IPS-NIHi7 (cell line): ENCODE results near the gene CRIM1.
"Not testable (repeated sequence)": the region's sequence is repeated elsewhere in the genome, so short reads cannot be mapped to it uniquely, and the experiment has no call there.

Experiments used
- DNase-seq: peaks from one replicate; pipeline ENCODE4 v3.0.0; 2012; ENCODE audit warnings: mixed read lengths; ENCODE audit errors: extremely low spot score

CRIM1 gene

DNA sequence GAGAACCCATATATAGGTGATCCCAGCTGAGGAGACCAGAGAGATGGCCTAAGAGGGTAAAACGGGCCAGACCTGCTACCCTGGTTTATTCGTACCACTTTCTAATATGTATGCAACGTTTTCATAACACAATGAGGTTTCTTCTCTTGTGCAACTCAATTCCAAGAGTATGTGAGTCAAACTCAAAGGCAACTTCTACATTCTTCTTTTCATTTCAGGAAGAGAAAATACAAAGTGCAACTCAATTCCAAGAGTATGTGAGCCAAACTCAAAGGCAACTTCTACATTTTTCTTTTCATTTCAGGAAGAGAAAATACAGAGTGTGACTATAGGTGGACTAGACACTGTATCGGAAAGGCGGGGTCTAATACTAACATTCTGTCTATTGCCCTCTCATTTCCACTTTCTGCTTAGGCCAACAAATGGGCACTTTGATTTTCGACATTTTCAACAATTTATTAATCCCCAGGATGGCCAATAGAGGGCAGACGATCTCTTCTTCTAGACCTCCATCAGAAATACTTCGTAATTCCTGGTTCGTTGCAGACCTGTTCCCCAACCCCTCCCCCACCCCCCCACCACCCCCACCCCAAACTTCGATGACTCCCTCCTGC, 3.7 kb upstream of the CRIM1 start:
- no peak for DNase-seq

DNA sequence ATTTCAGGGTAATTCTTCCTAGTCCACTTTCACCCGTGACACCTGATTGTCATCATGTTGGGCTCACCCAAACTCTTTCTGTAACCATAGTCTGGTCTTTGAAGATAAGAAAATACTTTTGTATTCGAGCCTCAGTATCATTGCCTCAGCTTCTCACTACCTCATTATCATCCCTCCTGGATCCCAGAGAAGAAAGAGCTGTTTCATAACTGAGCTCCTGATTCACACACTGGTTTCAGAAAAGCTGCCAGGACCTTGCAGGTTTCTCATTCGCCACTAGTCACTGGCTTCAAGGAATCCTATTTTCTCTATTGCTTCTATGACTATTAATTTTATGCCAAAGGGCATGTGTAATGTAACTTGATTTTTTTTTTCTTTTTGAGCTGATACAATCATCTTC, 2.9 kb upstream of the CRIM1 start:
- DNase-seq, result no peak

DNA sequence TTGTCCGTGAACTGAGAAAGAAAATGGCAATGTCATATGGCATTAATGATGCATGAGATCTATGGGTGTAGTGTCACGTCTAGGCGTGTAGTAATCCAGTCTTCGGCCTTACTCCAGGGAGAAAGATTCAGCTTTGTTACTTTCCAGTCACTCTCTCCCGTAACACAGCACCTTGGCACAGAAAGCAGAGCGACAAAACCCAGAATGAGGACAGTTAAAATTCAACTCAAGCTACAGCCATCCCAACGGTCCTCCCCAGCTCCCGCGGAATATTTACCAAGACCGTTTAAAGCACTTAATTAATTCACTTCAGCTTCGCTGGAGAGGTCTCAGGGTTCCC, 797 bp upstream of the CRIM1 start:
- DNase-seq, result no peak

DNA sequence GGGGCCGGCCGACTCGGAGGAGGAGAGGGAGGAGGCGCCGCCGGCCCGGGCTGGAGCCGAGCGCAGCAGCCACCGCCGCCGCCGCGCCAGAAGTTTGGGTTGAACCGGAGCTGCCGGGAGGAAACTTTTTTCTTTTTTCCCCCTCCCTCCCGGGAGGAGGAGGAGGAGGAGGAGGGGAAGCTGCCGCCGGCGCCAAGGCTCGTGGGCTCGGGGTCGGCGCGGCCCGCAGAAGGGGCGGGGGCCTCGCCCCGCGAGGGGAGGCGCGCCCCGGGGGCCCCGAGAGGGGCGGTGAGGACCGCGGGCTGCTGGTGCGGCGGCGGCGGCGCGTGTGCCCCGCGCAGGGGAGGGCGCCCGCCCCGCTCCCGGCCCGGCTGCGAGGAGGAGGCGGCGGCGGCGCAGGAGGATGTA, 316 bp downstream of the CRIM1 start:
- no peak for DNase-seq

DNA sequence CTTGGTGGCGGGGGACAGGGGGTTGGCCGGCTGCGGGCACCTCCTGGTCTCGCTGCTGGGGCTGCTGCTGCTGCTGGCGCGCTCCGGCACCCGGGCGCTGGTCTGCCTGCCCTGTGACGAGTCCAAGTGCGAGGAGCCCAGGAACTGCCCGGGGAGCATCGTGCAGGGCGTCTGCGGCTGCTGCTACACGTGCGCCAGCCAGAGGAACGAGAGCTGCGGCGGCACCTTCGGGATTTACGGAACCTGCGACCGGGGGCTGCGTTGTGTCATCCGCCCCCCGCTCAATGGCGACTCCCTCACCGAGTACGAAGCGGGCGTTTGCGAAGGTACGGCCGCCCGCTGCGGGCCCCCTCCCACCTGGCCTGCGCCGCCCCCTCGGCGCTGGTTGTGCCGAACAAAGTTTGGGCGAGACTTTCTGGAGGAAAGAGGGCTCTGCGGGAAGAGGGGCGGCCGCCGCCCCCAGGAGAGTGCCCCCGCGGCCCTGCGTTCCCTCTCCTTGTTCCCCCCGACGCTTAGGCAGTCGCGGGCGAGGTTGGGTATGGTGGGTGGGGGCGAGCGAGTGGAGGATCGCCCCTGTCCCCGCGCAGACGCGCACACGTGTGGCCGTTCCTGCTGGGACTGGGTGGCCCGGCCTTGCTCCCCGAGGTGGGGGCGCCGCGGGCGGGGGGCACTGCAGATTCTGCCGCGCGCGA, 866 bp downstream of the CRIM1 start:
- DNase-seq, result no peak

DNA sequence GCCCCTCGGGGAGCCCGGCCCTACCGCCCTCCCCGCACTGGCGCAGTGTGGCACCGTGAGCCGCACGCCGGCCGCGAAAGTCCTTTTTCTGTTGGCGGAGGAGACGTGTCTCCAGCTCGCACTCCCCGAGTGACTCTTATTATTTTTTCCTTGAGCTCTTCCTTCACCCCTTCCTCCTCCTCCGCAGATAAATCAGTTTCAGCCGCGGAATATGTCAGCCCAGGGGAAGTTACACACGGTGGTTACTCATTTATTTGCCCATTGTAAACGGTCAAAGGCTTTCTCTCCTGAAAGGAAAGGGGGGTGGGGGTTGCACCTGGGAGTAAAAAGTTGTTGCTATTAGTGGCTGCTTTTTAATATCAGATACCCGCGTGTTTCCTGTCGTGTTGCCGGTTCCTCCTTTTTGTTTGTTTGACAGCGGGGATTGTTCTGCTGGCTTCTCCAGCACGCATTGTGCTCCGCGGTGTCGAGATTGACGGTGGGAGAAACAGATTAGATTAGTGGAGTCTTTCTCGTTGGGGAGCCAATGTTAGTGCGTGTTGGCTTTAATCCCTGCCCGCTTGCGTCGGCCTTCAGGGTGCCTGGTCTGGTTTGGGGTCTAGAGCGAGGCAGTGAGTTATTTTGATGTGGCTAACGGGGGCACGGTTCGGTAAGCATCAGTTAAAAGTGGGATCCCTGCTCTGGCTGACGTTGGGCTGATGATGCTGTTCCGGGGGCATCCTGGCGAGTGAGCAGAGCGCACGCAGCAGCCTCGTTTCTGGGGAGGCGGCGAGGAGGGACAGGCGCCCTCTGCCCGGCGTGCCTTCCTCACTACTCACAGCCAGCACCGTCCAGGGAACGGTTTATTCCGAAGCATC, 1.6 kb downstream of the CRIM1 start:
- DNase-seq, result peak; percentile 35

DNA sequence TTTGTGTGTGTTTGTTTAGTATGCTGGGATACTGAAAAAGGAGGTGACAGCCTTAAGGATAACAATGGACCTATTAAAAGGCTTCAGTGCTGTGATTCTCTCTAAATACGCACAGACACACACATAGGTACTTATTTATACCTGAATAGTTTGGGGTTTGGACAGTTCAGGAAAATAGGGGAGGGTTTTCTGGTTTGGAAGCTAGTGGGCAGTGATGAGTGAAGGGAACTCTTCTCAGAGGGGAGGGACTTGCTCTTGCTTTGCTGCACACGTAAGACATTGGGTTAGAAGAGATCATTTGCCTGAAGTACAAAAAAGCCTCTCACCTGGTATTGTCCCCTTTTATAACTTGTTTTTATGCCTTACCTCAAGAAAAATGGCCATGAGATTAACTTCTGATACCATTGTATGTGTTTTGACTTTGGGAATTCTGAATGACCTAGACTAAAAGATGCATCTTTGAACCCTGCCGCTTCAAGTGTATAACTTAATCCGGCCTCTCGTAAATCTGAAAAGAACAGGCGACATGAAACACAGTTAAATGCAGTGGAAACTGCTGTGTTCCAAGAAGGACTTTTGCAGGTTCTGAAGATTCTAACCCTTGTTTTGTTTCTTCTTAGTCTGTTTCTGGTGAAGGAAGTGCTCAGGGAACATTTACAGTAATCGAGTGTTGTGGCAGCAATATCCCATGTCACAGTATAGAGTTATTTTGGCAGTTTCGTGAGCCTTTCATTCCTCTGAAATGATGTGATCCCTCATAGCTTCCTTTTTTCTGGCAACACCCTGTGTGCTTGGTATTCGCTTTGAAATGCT, 2.5 kb downstream of the CRIM1 start:
- DNase-seq, result no peak

DNA sequence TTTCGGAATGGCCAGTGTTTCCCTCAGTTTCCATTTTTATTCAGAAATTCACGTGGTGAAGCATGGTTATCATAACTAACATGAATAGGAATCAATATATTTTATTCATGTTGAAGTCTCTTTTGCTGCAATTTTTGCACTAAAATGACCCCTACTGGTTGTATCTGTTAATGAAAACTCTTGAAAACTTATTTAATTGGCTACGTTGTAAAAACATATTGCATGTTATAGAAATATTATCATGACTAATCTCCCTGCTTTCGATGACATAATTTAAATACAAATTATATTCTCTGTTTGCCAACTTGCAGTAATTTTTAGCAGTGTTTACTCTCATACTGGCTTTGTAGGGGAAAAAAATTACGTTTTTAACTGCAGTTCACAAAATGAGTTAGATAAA, 3.5 kb downstream of the CRIM1 start:
- DNase-seq, result no peak

DNA sequence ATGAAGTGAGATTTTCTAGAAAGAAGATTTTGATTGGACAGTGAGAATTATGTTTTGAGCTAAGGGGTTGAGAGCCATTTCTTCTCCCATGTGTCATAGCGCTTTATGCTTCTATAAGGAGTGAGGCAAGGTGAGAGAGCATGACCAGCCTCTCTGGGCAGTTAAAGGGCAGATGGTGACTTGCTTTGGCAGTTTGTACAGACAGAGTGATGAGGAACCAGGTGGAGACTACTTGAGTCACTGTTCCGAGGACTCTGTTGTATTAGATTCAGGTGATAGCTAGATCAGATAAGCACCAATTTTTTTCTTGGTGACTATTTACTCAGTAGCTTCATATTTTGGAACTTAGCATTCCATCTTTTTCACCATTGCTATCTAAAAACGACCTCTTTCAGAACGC, 4.5 kb downstream of the CRIM1 start:
- no peak for DNase-seq

DNA sequence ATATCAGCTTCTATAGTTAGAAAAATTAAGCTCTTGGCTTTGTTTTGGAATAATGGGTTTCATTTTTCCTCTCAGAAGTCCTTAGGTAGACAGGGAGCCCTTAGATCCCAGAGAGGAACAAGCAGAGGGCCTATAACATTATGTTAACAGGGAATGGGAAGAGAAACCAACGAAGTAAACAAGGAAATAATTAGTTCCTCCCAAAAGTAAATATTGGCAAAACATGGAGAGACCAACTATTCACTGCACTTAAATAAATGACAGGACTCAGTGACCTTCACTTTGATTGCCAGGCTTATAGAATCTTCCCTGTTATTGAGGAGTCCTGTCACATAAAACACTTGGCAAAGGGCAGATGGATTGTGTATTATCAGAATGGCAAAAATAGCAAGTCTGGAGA, 5.3 kb downstream of the CRIM1 start:
- no peak for DNase-seq

DNA sequence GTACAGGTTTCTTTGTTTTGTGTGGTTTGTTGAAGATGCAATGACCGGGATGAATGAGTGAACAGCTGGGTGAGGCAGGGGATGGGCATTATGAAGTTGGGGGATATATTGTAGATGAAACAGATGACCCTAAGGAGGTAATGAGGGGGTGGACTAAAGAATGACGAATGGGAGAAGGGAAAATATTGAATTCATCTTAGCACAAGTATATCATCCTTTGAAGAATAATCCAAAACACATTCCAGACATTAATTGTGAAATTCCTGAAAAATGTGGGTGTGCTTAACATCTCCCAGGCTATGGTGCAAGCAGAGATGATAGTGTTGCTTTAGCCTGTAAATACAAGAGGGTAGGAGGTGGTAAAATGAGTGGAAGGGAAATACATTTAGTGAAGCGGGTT, 5.8 kb downstream of the CRIM1 start:
- DNase-seq, result no peak

DNA sequence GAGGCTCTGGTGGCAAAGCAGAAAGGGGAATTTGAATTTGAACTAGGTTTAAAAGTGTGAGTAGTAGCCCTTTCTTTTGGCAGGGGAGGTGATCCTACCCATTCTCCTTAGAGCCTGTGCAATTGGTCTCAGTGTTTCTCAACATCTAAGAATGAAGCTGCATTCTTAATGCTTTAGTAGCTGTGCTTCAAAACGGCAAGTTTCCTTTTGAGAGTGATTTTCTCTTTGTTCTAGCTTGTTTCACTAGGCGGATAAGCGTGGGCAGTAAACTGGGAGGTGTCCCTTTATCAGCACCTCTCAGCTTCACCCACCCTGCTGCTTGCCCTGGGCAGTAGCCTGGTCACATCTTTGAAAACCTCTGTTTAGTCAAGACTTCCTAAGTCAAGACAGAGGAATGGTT, 6.7 kb downstream of the CRIM1 start:
- DNase-seq, result no peak

DNA sequence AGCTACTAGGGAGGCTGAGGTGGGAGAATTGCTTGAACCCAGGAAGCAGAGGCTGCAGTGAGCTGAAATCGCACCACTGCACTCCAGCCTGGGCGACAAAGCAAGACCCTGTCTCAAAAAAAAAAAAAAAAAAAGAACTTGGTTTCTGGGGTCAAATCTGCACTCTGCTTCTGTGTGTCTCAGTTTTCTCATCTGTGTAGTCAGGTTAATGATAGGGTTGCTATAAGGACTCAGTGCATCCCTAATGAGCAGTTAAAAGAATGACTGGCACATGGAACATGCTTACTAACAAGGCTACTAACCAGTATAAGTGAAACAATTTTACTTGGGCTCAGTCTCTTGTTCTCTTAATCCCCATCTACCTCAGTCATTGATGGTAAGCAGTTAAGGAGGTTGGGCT, 7.5 kb downstream of the CRIM1 start:
- not testable (repeated sequence) for DNase-seq

DNA sequence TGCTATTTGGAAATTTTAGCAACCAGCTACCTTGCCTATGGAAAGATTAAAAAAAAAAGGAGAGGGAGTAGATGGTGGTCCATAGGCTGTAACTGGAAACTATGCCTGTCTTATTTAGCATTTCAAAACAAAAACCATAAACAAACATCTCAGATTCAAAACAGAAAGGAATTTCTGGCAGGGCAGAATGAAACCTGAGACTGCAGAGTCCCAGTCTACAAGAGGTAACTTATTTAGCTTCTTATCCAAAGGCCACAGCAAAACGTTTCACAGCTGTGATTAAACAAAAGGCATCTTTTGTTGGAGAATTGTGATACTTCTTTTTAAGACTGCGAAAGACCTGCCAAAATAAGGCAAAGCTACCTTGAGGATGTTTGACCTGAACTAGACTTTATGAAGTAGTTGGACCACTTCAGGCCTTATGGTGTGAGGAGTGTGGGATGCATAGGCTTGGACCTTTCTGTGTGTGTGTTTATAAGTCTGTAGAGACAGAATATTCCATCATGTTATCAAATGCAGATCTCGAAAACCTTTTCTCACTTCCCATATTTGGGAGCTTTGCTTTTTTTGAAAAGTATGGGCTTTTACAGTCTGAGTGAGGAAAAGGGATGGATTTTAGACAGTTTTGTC, 11.0 kb downstream of the CRIM1 start:
- no peak for DNase-seq

DNA sequence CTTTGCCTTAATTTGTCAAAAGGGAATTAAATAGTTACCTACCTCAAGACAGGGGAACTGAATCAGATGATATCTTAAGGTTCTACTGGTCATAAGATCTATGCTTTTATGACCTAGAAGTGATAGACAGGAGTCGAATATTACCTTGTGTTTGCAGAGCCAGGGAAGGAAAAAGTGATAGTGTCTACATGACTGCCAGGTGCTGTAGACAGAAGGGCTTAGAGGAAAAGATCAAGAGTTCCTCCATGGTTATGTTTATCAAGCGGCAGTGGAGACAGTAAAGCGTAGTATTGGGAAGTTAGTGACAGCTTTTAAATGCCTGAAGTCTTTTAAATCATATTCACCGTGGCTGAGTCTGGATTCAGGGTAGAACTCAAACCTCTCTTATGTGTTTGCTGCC, 11.9 kb downstream of the CRIM1 start:
- DNase-seq, result no peak

DNA sequence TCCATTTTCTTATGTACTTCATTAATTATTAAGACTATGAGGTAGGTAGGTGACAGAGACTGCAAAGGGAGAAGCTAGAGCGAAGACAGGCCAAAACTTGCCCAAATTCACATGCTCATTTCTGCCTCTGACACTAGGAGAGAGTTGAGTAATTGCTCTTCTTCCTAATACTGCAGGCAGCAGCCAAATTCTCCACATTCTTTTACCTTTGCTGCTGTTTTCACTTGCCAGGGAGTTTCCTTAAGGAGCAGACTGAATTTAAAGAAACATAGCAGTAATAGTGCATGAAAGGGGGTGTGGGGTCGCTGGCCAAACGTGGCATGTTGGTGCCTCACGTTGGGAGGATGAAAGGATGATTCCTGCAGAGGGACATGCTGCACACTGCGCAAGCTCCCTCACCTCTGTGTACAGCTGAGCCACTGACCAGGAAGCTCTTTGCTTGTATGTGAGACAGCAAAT, 12.3 kb downstream of the CRIM1 start:
- DNase-seq, result no peak

DNA sequence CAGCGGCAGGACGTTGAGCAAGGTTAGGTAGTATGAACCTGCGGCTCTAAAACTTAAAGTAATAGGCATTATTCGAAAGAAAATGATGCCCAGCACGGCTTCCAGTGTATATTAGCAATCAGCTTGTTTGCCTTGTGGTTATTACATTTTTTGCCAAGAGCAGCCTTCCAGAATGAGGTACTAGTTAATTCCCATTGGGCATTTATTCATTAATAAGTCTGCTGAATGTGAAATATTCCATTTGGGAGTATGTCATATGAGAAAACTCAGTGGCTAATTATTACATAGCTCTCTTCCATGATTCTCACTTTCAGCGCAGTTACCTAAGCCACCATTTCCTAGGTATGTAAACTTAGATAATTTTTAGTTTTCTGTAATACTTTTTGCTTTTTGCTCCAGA, 12.9 kb downstream of the CRIM1 start:
- DNase-seq, result no peak

DNA sequence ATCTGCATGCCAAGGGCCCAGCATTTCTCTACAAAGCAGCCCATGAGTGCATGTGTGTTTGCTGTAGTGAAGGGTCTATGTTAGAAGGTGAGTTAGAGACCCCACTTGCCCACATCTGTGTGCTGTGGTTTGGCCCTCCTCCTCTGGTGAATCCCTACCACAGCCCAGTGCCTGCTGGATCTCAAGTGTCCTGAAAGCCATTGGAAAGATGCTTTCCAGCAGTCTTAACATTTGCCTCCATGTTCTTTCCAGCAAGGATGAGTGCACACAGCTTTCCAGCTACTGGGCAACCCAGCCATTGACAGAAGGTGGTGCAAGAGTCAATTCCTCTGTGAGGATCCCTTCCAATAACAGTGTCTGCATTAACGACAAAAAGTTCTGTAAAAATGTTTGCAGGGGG, 13.6 kb downstream of the CRIM1 start:
- no peak for DNase-seq

DNA sequence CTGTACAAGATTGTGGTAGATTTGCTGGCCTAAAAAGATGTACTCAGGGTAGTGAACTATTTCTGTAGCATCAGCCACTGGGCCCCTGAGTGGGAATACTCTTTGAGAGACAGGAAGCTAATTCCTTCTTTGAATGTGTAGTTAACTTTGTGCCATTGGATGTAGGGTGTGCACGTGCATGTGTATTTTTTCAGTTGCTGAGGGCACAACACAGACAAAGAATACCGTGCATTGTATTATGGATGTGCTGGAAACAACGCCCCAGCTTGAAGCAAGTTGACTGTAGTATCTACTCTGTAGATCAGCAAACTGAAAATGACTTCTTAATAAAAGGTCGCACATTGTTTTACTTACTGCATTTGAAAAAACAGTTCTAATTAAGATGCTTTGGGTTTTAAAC, 14.1 kb downstream of the CRIM1 start:
- no peak for DNase-seq

DNA sequence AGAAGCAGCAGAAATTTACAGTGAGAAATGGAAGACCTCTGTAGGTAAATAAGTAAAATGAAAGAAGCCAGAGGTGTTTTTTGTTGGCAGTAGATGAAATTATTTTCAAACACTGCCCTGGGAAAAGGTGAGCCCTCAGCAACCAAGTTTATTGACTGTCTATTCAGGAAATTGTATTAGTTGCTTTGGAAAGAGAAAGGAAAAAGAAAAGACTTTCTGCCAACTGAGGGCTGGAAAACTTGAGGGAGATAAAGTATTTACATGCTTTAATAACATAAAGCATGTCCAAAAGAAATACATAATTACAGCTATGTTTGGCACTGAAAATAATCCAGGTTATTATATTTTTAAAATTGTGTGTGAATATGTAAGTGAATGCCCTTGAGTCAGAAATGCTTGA, 14.7 kb downstream of the CRIM1 start:
- no peak for DNase-seq

DNA sequence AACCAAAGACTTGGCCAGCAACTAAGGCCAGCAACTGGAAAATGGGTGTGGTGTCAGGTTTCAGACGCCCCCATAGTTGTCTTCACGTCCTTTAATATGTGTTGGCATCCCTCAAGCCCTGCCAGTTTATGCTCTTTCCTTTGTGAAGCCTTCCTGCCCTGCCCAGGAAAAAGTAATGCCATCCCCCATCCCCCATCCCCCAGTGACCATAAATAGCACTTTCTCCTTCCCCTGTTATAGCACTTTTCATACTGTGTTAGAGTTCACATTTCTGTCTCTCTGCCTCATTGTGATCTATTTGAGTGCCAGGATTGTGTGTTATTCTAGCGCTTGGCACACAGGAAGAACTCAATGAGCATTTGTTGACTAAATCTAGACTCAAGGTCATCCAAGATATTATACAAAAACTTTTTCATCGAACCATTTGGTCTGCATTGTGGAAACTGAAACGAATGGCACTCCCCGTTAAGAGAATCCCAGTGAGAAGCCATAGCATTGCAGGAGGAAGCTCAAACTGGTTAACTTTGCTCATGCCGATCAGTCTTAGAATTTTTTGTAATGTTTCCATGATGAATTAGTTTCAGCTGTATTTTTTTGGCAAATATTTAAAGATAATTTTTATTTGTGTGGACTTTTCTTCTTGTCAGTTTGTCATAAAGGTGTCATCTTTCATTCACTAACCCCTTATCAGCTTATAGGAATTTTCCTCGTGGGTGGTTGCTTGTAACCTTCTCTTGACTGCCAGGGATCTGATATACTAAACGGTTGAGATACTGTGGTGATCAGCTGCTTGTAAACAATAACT, 15.7 kb downstream of the CRIM1 start:
- DNase-seq, result no peak
